ENCODE data around the gene EDAR.

EDAR gene

DNA sequence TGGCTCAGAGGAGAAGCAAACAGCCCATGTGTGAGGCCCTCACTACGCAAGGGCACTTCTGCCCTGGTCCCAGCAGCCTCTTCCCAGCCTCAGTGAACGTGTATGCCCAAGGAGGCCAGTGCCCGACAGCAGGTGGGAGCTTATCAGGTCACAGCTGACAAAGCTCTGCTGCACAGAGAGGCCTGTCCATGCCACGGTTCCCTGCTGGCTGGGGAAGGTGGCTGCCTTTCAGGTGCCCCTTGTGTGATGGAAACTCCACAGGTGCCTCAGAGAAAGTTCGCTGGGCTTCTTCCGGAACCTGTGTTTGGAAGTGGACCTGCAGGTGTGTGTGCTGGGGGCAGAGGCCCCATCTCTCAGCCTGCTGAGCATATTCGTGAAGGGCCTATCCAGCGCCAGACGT lies 47.3 kb downstream of the EDAR start:
- DNase-seq (ENCODE audit: low read depth in 2 of 3, low spot score in 2 of 3): no peak

DNA sequence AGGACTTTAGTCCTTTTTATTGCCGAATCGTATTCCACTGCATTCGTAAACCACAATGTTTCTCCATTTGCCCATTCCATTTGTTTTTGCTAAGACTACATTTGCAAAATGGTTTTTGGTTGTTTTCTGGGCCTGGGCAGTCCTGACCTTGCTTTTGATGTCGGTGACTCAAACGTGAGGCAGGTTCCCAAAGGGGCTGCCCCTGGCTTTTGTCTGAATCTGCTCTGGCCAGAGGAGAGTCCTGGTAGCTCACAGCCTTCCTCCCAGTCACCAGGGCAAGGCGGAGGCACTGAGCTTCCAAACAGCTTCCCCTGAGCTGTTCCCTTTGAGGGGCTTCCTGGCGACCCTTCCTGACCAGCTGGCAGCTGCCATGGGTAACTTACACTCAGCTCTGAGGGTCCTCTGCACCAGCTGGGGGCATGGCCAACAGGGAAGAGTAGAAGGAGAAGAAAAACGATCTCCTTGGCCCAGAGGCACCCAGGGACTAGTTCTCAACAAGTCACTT lies 47.8 kb downstream of the EDAR start:
- no peak for DNase-seq (ENCODE audit: low read depth in 2 of 3, low spot score in 2 of 3)

DNA sequence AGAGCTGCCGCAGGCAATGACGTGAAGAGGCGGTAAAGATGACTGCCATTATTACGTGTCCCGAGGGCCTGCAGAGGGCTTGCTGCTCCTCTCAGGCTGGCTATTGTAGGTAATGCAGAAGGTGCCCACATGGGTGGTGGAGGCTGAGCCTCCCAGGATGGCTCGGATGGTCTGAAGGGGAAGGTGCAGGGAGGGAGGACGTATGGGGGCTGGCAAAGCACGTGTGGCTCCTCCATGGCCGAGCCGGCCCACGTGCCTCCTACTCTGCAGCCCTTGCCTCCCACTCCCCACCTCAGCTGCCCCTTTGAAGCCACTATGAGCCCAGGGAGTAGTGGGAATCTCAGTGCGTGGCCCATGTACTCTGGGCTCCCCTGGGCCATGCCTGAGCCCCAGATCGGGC lies 48.9 kb downstream of the EDAR start:
- no peak for DNase-seq (ENCODE audit: low read depth in 2 of 3, low spot score in 2 of 3)

DNA sequence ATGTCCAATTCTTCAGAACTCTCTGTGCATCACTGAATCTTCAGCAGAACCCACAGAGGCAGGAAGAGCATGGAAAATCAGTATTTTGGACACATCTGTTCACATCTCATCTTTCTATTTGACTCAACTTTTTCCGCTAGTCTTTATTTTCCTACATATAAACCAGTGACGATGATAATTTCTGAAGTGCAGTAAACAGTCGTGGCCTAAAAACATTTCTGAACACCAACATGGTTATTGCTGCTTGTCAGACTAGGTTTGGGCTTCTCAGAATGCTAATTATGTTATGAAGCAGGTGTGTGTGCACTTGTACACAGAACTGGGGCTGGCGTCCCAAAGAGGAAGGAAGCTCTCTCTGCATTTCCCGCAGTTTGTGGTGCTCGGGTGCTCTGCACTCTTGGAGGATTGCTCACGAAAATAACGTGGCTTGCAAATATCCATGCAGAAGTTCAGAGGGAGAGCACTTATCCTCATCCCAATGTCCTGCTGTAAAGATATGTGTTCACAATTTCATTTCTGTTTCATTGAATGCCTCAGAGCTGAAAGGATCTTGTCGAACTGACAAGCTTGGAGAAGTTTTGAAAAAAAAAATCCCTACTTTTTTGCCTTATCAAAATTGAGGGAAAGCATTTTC lies 50.8 kb downstream of the EDAR start:
- DNase-seq (ENCODE audit: low read depth in 2 of 3, low spot score in 2 of 3): no peak

DNA sequence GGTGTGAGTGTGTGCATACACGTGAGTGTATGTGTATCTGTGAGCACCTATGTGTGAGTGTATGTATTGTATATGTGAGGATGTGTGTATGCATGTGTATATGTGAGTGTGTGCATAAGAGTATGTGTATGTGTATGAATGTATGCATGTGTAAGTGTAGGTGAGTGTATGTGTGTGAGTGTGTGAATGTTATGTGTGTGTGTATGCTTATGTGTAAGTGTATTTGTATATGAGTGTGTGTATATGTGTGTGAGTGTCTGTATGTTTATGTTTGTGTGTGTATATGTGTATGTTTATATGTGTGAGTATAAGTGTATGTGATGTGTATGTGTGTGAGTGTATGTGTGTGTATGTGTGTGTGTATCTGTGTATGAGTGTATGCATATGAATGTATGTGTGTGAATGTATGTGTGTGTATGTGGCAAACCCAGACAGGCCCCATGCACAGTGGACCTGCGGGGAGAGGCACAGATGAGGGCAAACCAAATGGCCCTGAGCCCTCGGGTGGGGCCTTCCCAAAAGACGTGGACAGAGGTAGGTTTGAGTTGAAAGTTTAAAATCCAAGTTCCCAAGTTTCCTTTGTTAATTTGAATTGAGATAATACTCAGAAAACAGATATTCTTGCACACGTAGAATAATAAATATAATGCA lies 51.5 kb downstream of the EDAR start:
- DNase-seq (ENCODE audit: low read depth in 2 of 3, low spot score in 2 of 3): no peak

DNA sequence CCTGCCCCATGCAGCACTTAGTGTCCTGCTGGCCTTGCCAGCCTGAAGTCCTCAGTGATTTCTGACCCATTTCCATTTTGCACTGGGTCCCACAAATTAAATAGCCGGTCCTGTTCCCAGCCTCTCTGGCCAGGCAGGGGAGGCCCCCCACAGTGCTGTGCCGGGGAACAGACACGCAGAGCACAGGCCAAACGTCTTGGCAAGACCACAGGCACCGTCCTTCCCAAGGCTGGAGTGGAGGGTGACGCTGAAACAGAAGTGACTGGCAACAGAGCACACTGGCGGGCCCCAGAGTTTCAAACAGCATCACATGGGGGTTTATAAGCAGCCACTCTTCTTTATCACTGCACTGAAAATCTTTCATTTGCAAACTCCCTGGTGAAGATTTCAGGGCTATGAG lies 52.2 kb downstream of the EDAR start:
- no peak for DNase-seq (ENCODE audit: low read depth in 2 of 3, low spot score in 2 of 3)

DNA sequence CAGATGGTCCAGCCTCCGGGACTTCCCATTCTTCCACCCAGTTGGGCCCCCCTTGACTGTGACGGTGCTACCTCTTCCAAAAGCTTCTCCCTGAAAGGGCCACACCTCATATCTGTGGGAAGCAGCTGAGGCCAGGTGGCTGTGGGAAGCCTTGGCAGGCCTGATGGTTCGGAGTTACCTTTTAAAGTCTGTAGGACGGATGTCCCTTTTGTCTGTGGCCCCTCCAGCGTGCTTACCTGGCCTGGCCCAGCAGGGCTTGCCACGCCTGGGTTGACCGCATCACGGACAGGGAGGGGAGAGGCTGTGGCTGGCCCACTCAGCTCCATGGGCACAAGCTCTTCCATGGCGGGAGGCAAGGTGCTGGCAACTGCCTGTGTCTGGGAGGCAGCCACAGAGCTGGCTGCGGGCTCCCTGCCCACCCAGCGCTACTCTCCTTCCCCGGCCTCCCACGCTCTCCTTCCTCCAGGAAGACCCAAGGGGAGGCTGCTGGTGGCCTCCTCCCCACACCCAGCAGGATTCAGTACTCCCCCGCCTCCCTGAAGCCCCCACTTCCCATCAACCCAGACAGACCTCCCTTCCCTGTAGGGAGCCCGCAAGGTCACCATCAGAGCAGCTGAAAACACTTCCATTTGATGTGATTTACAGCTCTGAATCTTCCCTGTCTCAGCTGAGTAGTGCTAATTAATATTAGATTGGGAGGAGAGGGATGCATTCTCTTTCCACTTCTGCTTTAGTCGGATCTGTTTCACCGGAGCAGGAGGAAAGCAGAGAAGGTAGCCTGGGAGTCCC lies 52.8 kb downstream of the EDAR start:
- no peak for DNase-seq (ENCODE audit: low read depth in 2 of 3, low spot score in 2 of 3)

DNA sequence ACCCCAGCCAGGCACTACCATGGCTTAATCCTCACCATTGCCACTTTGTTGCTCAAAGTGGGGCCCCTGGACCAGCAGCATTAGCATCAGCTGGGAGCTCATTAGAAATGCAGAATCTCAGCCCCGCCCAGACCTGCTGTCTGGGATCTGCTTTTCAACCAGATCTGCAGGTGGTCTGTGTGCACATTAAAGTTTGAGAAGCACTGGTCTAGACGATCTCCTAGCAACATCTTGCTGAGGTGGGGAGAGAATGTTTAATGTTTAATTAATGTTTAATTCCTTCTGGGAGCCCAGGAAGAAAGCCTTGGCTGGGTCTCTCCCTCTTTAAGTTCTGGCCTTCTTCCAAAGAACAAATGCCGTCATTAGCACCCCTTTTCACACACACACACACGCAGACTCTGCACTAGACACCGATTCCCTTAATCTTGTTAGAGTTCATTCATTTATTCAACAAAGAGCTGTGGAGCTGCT lies 53.7 kb downstream of the EDAR start:
- DNase-seq (ENCODE audit: low read depth in 2 of 3, low spot score in 2 of 3): no peak

DNA sequence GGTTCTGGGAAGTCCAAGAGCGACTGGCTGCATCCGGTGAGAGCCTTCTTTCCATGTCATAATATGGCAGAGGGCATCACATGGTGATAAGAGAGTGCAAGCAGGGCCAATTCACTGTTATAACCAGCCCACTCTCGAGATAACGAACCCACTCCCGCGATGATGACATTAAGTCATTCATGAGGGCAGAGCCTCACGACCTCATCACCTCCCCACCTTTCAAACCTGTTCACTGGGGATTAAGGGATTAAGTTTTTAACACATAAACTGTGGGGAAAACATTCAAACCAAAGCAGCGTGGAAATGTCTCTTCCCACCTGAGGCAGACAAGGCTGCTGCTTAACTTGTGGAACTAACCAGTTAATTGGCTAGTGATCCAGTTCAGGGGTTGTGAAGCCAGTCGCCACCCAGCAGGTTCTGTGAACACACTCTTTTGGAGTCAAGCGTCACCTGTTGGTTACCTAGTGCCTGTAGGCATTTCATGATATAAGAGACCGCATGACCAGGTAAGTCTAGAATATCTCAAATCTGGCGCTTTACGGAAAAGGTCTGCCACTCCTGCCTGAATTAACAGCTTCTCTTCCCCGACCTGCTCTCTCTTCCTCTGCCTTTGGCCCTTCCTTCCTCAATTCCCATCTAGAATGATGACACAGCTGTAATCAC lies 54.3 kb downstream of the EDAR start:
- DNase-seq (ENCODE audit: low read depth in 2 of 3, low spot score in 2 of 3): no peak

DNA sequence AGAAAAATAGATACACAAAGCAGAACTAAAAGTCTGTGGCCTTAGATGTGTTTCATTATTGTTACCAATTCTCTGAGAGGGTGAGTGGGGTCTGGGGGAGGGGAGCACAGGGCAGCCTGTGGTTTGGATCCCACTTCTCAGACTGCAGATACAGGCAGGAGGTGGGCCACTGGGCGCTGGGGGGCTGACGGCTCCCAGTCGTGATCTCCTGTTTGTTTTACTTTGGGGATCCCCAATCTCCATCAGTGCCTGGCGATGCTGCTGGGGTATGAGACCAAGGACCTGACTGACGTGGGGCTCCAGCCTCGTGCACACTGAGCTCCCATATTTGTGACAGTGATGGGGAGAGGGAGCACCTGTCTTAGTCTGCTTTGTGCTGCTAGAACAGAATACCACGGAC lies 54.9 kb downstream of the EDAR start:
- no peak for DNase-seq (ENCODE audit: low read depth in 2 of 3, low spot score in 2 of 3)

DNA sequence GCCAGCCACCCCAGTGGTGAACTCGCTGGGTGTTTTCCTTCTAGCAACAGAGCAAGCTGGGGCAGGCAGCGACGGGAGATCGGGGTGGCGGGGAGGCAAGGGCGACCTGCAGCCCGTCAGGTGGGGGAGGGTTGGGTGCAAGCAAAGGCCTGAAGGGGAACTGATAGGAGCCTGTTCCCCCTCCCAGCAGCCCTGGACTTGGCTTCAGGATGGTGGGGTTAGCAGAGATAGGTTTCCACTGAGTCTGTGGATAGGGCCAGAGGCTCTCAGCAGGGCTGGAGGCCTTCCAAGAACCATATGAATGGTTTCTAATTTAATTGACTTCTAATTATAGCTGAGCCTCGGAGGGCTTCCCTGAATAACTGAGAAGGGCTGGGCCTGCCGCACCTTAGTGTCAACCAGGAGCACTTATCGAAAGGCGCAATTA lies 55.3 kb downstream of the EDAR start:
- no peak for DNase-seq (ENCODE audit: low read depth in 2 of 3, low spot score in 2 of 3)

DNA sequence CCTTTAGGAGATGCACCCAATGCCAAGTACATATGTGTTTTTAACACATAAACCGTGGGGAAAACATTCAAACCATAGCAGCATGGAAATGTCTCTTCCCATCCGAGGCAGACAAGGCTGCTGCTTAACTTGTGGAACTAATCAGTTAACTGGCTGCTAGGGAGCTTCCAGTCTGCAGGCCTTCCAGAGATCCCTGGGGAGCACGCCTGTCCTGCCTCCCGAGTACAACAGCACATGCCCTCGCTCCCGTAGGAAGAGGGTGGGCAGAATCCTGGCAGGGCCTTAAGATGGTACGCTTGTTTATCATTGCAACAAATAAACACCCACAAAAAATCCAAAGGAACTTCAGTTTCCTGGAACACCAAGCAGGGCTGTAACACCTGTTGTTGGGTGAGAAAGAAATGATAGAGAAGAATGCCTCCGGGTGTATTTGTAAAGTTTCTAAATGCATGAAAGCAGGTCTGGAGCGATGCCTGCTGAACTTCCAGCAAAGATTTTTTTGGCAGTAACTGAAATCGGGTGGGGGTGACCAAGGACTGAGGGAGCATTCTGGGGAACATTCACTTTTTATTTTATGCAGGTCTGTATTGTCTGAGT lies 56.2 kb downstream of the EDAR start:
- DNase-seq (ENCODE audit: low read depth in 2 of 3, low spot score in 2 of 3): no peak

DNA sequence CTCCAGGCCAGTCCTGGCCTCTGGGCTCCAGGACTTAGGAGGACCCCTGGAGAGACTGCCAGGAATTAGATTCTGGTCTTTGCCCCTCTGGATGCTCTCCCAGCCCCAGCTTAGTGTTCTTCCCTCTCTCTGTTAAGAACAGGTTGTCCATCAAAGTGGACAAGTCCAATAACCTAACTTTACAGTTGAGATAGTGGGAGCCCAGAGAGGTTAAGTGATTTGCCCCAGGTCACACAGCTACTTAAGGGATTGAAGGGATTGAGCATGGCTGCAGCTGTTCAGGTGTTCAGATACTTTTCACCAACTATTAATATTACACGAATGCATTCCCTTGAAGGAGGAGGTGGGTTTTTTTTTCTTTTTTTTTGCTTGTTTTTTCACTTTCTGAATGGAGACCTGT lies 57.6 kb downstream of the EDAR start:
- DNase-seq (ENCODE audit: low read depth in 2 of 3, low spot score in 2 of 3): no peak

DNA sequence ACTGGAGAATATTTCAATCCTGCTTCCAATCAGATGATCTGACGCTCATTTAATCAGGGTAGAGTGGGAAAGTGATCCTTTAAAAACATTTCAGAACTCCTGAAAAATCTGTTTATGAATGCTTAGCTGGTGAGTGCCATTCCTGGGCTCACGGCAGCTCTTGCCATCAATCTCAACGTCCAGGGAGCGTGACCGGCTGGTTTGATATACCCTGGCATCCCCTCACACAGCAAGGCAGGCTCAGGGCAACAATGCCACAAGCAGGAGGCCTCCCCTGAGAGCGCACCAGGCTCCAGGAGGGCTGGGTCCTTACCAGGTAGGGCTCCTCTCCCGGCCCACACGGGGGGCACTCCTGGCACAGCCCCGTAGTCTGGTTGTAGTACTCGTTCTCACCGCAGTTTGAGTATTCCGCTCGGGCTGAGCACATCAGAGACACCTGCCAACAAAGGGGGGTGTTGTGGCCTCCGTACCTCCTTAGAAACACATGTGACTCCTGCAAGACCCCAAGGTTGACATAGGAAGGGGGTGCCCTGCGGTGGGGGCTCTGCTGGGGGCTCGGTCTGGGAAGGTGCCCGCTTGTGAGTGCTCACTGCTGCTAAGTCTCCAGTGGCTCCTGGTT lies 59.1 kb downstream of the EDAR start:
- DNase-seq (ENCODE audit: low read depth in 2 of 3, low spot score in 2 of 3): no peak

DNA sequence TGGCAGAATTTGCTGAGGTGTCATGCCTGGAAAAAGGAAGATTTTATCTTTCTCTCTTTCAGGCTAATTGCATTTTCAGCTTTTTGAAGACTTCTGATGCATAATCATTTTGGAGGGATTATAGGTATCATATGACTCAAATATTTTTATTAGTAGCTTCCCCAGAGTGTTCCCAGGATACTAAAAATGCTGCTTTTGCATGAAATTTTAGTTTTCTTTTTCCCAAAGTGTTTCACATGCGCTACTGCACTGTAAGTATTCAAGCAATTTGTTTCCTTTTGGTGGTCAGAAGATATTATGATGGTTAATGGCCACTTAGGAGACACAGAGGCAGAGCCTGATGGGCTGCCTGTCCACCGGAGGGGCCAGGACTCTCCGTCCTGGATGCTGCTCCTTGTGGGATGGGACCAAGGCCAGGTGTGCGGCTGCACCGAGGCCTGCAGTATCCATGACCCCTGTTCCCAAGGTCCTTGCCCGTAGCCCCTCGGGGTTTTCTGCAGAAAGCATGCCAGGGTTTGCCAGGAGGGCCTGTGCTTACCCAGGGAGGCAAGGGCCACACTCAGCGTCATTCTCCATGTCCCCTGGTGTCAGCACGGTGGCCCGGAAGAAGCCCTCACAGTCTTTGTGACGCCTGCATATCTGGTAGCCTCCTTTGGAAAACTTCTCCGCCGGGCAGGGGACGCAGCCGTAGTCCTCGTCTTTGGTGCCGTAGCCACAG lies 60.2 kb downstream of the EDAR start:
- DNase-seq (ENCODE audit: low read depth in 2 of 3, low spot score in 2 of 3): no peak

DNA sequence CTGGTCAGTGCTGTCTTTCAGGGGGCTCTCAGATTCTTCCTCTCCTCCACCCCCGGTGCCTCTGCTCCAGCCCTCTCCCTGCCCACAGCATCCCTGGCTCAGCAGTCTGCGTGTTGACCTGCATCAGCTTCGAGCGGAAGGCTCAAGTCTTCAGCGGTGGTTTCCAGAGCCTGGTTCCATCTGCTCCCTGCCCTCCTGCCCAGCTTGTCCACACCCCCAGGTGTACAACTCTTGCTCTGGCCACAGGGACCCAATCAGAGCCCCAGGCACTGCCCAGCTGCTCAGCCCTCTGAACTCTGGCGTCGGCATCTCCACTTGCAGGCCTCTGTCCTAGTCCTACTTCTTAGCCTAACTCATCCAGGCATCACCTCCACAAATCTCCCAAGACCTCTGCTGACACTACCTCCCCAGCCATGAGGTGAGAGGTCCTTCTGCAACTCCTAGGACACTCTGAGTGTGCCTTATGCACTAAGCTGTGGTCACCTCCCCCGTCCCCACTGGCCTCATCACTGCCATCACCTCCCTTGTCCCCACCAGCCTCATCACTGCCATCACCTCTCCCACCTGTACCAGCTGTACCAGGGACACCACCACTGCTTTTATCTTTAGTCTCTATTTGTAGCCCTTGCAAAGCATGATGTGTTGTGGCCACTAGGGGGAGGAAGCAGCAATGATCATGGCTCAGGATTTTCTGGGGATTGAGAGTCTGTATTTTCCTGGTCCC lies 60.9 kb downstream of the EDAR start:
- no peak for DNase-seq (ENCODE audit: low read depth in 2 of 3, low spot score in 2 of 3)

DNA sequence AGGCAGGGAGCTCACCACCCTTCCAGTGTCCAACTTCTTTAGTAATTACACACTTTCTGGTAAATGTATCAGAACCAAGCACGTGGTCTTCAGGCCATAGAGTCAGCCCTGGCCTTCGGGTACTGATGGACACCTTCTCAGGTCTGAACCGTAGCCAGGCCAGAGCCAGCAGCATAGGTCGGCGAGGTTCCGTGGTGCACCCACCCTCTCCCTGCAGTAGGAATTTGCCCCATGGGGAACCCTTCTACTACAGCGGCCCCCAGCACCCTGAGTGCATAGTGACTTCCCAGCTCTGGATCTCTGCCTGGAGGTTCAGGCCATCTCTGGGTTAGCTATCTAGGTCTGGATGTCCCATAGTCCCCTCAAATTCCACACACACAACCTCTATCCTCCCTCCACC lies 61.6 kb downstream of the EDAR start:
- DNase-seq (ENCODE audit: low read depth in 2 of 3, low spot score in 2 of 3): no peak

DNA sequence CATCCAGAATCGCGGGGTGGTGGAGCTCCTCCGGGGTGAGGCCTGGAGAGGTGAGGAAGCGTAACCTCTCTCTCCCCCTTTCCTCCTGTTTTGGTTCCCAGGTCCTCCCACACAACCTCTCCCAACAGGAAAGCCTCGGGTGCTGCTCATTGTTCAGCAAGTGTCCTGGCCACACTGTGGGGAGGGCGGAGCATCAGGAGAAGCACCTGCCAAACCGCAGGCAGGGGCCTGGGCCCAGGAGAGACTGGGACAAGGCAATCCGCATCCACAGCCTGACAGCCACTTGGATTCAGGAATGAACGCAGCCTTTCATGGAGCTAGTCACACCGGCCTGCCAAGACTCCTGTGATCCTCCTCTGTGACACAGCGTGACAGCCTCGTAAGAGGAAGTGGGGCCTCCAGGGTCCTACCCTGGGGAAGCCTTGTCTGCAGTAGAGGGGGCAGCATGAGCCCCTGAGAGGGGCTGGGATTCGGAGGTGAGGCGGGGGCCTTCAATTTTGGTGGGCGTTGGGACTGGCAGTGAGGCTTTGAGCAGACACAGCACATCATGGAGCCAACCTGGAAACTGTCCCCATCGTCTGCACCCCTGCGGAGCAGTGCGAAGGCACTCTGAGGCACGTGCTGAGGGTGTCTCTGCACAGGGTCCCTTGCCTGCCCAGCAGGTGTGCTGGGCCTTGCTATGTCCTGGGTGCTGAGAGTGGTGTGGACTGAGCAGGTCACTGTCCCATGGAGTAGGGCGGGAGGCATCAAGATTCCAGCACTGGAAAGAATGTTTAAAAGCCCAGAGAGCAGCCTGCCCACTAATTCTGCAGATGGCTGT lies 62.2 kb downstream of the EDAR start:
- no peak for DNase-seq (ENCODE audit: low read depth in 2 of 3, low spot score in 2 of 3)

DNA sequence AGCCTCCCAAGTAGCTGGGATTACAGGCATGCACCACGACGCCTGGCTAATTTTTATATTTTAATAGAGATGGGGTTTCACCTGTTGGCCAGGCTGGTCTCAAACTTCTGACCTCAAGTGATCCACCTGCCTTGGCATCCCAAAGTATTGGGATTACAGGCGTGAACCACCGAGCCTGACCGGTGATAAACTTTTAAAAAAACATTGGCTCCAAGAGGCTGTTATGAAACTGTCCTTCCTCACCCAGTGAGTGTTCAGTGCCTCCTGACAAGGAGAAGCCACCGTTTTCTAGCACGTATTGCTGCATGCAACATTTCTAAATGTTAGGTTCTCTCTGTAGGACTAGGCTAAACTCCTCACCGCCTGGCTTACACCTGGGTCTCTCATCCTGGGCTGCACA lies 63.3 kb downstream of the EDAR start:
- no peak for DNase-seq (ENCODE audit: low read depth in 2 of 3, low spot score in 2 of 3)
